Astrocyte of the cerebellum (primary cell): ENCODE results near the gene PTDSS2.
"Not testable (repeated sequence)": the region's sequence is repeated elsewhere in the genome, so short reads cannot be mapped to it uniquely, and the experiment has no call there.

Experiments used
- DNase-seq: peaks from one replicate; pipeline ENCODE4 v3.0.0-alpha.2; 2011; ENCODE audit warnings: low read depth
- H3K4me3 ChIP-seq: 2 replicates; pipeline ENCODE4 v1.5.1; 2011; ENCODE audit warnings: mild to moderate bottlenecking, low read depth, low read length, moderate library complexity
- in situ Hi-C: cut with HindIII; loops from 2 replicates; pipeline ENCODE4 v1.10.0; 2017; ENCODE audit warnings: low sequenced_read_pairs
- TF ChIP-seq, protein P1 (sequence below): IDR thresholded peaks from 2 replicates; pipeline ENCODE4 v1.5.1; 2012; ENCODE audit warnings: low read length, low read depth, moderate library complexity, mild to moderate bottlenecking; ENCODE audit errors: missing control alignments

PTDSS2 gene

DNA sequence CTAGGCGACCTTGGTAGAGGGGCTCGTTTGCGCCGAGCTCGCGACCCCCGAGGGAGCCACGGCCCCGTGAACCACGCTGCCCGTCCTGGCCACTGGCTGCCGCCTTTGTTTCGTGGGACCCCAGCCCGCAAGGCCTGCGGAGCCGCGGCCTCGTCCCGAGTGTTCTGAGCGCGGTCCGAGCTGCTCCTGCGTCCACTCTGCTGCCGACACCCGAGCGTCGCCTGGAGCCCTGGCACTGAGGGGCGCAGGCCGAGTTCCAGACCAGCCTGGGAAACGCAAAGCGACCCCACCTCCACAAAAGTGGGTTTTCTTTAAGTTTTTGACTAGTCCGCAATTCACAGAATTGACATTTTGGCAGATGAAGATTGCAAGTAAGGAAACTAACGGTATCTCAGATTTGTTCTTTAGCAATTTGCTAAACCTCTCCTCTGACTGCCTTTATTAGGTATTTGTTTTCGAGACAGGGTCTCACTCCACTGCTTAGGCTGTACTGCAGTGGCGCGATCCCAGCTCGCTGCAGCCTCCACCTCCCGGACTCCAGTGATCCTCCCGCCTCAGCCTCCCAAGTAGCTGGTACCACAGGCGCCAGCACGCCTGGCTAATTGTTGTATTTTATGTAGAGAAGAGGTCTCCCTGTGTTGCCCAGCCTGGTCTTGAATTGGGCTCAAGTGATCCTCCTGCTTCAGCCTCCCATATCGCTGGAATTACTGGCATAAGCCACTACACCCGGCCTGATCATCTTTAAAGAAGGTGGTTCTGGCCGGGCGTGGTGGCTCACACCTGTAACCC is 57.8 kb downstream of the PTDSS2 start:
- TF ChIP-seq, protein P1, sequence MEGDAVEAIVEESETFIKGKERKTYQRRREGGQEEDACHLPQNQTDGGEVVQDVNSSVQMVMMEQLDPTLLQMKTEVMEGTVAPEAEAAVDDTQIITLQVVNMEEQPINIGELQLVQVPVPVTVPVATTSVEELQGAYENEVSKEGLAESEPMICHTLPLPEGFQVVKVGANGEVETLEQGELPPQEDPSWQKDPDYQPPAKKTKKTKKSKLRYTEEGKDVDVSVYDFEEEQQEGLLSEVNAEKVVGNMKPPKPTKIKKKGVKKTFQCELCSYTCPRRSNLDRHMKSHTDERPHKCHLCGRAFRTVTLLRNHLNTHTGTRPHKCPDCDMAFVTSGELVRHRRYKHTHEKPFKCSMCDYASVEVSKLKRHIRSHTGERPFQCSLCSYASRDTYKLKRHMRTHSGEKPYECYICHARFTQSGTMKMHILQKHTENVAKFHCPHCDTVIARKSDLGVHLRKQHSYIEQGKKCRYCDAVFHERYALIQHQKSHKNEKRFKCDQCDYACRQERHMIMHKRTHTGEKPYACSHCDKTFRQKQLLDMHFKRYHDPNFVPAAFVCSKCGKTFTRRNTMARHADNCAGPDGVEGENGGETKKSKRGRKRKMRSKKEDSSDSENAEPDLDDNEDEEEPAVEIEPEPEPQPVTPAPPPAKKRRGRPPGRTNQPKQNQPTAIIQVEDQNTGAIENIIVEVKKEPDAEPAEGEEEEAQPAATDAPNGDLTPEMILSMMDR = no peak
- DNase-seq = no peak
- H3K4me3 ChIP-seq = peak overlapping the region; percentile 95
- in situ Hi-C loops = no loop called here

DNA sequence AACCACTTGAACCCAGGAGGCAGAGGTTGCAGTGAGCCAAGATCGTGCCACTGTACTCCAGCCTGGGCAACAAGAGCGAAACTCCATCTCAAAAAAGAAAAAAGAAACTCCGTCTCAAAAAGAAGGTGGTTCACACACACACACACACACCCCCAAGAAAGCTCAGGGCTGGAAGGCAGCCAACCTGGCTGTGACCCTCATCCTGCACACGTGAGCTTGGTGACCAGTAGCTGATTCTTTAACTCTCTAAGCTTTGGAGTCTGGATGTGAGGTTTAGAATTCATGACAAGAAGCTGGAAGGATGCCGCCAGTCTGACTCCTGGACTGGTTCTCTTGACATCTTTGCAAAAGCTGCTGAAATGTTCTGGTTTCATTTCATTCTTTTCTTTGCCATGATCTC is 58.9 kb downstream of the PTDSS2 start:
- TF ChIP-seq, protein P1 = no peak
- no peak for DNase-seq
- no peak overlapping the region for H3K4me3 ChIP-seq
- in situ Hi-C loops = no loop called here

DNA sequence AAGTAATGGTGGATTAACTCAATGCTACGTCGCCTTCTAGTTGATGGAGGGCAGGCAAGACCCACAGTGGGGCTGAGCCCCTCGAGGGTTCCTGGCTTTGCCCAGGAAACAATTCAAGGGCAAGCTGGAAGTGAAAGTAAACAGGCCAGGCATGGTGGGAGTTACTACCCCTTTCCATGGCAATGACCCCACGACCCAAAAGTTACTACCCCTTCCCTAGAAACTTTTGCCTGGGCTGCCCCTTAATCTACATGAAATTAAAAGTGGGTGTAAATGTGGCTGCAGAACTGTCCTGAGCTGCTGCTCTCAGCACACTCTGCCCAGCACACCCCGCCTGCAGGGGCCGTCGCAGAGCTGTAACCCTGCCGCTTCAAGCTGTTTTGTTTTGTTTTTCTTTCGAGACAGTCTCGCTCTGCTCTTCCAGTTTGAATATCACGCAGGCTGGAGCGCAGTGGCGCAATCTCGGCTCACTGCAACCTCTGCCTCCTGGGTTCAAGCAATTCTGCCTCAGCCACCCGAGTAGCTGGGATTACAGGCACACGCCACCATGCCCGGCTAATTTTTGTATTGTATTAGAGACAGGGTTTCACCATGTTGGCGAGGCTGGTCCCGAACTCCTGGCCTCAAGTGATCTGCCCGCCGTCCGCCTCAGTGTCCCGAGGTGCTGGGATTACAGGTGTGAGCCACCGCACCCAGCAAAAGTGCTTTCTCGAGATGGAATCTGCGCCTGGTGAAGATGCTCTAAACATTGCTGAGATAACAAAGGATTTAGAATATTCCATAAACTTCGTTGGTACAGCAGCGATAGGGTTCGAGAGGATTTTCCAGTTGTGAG is 62.9 kb downstream of the PTDSS2 start:
- TF ChIP-seq, protein P1 = no peak
- in situ Hi-C loops = no loop called here
- DNase-seq = no peak
- no peak overlapping the region for H3K4me3 ChIP-seq

DNA sequence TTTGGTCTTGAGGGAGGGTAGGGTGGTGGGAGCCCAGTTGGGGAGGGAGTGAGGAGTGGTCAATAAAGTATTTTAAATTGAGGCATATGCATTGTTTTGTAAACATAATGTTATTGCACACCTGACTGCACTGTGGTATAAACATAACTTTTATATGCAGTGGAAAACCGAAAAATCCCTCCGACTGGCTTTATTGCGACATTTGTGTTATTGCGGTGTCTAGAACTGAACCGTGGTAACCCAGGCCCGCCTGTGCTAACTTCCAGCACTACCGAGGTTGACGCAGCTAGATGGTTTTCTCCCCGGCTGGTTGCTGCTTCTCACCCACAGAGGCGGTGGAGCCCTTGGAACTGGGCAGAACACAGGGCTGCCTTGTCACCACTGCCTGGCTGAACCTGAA is 64.5 kb downstream of the PTDSS2 start:
- TF ChIP-seq, protein P1 = no peak
- no peak for DNase-seq
- in situ Hi-C loops = no loop called here
- H3K4me3 ChIP-seq = no peak overlapping the region

DNA sequence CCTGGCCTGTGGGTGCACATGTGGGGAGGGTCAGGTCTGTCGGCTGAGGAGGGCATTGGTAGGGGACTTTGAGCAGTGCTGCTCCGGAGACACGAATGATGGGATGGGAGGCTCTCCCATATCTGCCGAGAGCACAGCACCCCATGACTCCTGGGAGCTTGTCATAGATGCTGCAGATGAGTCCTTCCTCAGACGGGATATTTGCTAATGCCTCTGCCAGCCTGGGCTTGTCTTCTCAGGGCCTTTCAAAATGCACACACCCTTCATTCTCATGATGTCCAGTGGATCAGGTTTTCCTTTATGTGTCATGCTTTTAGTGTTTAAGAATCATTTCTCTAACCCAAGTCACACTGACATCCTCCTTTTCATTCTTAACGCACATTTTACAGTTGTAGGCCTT is 65.1 kb downstream of the PTDSS2 start:
- TF ChIP-seq, protein P1 = no peak
- DNase-seq = no peak
- H3K4me3 ChIP-seq = no peak overlapping the region
- in situ Hi-C loops = no loop called here

DNA sequence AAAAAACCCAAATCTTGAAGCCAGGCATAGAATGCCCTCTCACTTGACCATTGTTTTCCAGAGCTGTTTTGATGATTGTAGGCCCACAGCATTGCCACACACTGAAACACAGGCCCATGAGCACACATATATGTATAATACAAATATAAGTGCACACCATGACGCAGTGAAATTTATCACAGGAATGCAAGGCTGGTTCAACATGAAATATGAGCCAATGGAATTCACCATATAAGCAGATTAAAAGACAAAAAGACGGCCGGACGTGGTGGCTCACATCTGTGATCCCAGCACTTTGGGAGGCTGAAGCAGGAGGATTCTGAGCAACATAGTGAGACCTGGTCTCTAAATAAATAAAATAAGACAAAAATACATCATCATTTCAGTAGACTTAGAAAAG is 66.3 kb downstream of the PTDSS2 start:
- DNase-seq = no peak
- TF ChIP-seq, protein P1 = no peak
- in situ Hi-C loops = no loop called here
- H3K4me3 ChIP-seq = no peak overlapping the region

DNA sequence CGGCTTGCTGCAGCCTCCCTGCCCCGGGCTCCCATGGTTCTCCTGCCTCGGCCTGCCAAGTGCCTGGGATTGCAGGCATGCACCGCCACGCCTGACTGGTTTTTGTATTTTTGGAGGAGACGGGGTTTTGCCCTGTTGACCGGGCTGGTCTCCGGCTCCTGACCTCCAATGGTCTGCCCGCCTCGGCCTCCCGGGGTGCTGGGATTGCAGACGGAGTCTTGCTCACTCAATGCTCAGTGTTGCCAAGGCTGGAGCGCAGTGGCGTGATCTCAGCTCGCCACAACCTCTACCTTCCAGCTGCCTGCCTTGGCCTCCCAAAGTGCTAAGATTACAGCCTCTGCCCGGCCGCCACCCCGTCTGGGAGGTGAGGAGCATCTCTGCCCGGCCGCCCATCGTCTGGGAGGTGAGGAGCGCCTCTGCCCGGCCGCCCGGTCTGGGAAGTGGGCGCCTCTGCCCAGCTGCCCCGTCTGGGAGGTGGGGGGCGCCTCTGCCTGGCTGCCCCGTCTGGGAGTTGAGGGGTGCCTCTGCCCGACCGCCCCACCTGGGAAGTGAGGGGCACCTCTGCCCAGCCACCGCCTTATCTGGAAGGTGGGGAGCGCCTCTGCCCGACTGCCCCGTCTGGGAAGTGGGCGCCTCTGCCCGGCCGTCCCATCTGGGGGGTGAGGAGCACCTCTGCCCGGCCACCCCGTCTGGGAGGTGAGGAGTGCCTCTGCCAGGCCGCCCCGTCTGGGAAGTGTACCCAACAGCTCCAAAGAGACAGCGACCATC is 67.0 kb downstream of the PTDSS2 start:
- H3K4me3 ChIP-seq, in situ Hi-C loops, DNase-seq: not testable (repeated sequence)
